Bronchial epithelial cell (primary cell): Measurements from ENCODE around the gene KPNA5. TPM values are rescaled to one million over a fixed set of nuclear protein-coding genes. Genes with fewer than 3 reads are reported as not detected.
A peak's percentile ranks its signal among the peaks of the same experiment; 100 is the strongest.
"Not testable (repeated sequence)": the region's sequence is repeated elsewhere in the genome, so short reads cannot be mapped to it uniquely, and the experiment has no call there.

Experiments
- DNase-seq: peaks from one replicate; pipeline ENCODE4 v3.0.0-alpha.2; 2010; ENCODE audit warnings: low read depth
- FAIRE-seq: peaks from 2 replicates; lab custom pipeline; 2011; peaks lifted over from hg19 to GRCh38; lab: Jason Lieb, UNC
- H3K27me3 ChIP-seq: 2 replicates; pipeline ENCODE4 v1.5.1; 2011; ENCODE audit warnings: low read length; ENCODE audit not compliant: control insufficient read depth, insufficient read depth
- H3K36me3 ChIP-seq: 2 replicates; pipeline ENCODE4 v1.5.1; 2011; ENCODE audit warnings: low read length; ENCODE audit not compliant: control insufficient read depth, insufficient read depth
- H3K4me3 ChIP-seq: 2 replicates; pipeline ENCODE4 v1.5.1; 2011; ENCODE audit warnings: mild to moderate bottlenecking, low read depth, low read length, control low read depth
- total RNA-seq: library from RNA; depleted of rRNA; stranded (reverse); fragments of >200 nt; gene quantifications from 2 replicates; pipeline ENCODE4 v1.2.1, GENCODE V29; 2014
- TF ChIP-seq, protein P1 (sequence below): IDR thresholded peaks from 2 replicates; pipeline ENCODE4 v1.5.1; 2011; ENCODE audit warnings: mild to moderate bottlenecking, moderate library complexity, low read length, control low read depth, inconsistent platforms; ENCODE audit not compliant: insufficient read depth, severe bottlenecking

KPNA5 gene
- total RNA-seq, 1 donor from 2014 or later, result 3.2 TPM

DNA sequence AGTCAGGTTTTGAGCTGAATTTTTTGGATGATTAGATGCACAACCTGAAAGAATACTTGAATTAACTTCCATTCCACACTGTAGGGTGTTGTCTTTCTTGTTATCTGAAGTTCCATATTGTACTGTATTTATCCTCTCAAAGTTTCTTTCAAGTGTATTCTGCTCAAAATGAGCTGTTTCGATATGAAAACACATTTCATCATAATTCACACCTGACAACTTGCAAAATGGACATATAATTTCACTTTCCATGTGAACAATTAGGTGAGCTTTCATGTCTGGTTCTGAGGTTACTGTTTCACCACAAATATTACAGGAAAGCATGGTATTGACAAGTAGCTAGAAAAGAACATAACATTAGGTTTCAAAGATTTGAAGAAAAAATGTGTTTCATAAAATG, 14.1 kb upstream of the KPNA5 start:
- TF ChIP-seq, protein P1, sequence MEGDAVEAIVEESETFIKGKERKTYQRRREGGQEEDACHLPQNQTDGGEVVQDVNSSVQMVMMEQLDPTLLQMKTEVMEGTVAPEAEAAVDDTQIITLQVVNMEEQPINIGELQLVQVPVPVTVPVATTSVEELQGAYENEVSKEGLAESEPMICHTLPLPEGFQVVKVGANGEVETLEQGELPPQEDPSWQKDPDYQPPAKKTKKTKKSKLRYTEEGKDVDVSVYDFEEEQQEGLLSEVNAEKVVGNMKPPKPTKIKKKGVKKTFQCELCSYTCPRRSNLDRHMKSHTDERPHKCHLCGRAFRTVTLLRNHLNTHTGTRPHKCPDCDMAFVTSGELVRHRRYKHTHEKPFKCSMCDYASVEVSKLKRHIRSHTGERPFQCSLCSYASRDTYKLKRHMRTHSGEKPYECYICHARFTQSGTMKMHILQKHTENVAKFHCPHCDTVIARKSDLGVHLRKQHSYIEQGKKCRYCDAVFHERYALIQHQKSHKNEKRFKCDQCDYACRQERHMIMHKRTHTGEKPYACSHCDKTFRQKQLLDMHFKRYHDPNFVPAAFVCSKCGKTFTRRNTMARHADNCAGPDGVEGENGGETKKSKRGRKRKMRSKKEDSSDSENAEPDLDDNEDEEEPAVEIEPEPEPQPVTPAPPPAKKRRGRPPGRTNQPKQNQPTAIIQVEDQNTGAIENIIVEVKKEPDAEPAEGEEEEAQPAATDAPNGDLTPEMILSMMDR, result no peak
- DNase-seq (no peak), FAIRE-seq (no peak)
- no peaks in the 10 kb centered on the region for H3K27me3 ChIP-seq
- no peaks in the 10 kb centered on the region for H3K36me3 ChIP-seq
- H3K4me3 ChIP-seq, result no peak overlapping the region

DNA sequence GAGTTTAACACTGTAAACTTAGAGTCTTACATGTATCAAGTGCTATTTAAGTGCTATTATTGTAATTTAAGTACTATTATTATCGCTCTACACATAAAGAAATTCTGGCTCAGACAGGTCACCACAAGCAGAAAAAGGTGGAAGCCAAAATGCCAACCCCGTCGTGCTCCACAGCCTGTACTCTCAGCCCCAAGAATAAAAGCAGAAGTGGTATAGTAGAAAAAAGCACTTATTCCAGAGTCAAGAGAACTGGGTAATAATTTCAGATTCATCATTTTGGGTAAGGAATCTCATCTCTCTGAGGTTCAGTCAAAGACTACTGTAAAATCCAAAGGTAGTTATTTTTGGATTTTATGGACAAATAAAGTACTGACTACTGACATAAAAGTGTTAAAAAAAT, 13.4 kb upstream of the KPNA5 start:
- H3K36me3 ChIP-seq, result no peaks in the 10 kb centered on the region
- DNase-seq (no peak), FAIRE-seq (no peak)
- TF ChIP-seq, protein P1, result no peak
- peak overlapping the region; percentile 82 for H3K4me3 ChIP-seq
- H3K27me3 ChIP-seq, result no peaks in the 10 kb centered on the region

DNA sequence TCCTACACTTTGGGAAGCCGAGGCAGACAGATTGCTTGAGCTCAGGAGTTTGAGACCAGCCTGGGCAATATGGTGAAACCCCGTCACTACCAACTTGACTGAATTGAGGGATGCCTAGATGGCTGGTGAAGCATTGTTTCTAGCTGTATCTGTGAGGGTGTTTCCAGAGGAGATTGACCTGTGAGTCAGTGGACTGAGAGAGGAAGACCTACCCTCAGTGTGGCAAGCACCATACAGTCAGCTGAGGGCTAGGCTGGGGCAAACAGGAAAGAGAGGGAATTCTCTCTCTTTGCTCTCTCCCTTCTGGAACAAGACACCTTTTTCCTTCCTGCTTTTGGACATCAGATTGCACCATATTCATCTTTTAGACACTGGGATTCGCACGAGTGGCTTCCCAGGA, 8.7 kb upstream of the KPNA5 start:
- FAIRE-seq (no peak), DNase-seq (no peak)
- Histone ChIP-seq H3K36me3 (no peaks in the 10 kb centered on the region), H3K27me3 (no peaks in the 10 kb centered on the region), H3K4me3 (no peak overlapping the region)
- TF ChIP-seq, protein P1, result no peak

DNA sequence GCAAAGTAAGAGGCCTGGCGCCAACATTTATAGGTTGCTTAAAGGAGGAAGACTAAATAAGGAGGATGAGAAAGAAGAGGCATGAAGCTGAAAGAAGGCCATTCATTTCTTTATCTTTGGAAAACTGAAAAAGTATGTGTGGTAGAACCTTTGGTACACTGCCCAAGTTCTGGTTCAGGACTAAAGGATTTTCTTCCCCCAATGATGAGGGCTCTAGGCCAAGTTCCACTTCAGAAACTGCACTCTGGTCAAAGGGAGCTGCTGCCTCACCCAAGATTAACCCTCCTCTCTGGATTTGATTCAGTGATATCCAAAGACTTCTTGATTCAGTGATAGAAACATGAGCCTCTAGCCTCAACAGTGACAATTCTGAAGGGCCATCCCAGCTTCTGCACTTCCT, 5.0 kb upstream of the KPNA5 start:
- TF ChIP-seq, protein P1, result no peak
- Histone ChIP-seq H3K36me3 (no peaks in the 10 kb centered on the region), H3K27me3 (no peaks in the 10 kb centered on the region), H3K4me3 (no peak overlapping the region)
- DNase-seq, result no peak
- no peak for FAIRE-seq

DNA sequence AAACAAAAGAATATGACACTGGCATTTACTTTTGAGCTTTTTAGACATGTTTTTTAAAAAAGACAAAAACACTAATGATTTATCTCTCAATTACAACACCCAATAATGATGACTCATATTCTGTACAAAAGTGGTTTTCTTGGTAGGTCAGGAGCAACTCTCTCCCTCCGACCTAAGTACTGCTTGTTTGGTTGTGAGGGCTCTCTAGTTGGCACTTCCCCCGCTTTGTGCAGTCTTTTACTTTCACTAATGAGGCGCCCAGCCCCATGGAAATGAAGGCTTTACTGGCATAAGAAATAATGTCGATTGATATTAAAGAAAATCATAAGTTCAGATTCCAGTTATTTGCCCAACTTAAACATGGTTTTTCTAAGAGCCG, 1.3 kb downstream of the KPNA5 start:
- FAIRE-seq (no peak), DNase-seq (peak; percentile 66)
- Histone ChIP-seq H3K4me3 (peak overlapping the region; percentile 62), H3K36me3 (no peaks in the 10 kb centered on the region), H3K27me3 (no peaks in the 10 kb centered on the region)
- TF ChIP-seq, protein P1, result no peak

GRCh38 chr6:116685437-116685993, 4.5 kb downstream of the KPNA5 start:
- no peak overlapping the region for H3K4me3 ChIP-seq
- DNase-seq (no peak), FAIRE-seq (no peak)
- H3K27me3 ChIP-seq, result no peaks in the 10 kb centered on the region
- H3K36me3 ChIP-seq, result no peaks in the 10 kb centered on the region
- TF ChIP-seq, protein P1, result no peak

DNA sequence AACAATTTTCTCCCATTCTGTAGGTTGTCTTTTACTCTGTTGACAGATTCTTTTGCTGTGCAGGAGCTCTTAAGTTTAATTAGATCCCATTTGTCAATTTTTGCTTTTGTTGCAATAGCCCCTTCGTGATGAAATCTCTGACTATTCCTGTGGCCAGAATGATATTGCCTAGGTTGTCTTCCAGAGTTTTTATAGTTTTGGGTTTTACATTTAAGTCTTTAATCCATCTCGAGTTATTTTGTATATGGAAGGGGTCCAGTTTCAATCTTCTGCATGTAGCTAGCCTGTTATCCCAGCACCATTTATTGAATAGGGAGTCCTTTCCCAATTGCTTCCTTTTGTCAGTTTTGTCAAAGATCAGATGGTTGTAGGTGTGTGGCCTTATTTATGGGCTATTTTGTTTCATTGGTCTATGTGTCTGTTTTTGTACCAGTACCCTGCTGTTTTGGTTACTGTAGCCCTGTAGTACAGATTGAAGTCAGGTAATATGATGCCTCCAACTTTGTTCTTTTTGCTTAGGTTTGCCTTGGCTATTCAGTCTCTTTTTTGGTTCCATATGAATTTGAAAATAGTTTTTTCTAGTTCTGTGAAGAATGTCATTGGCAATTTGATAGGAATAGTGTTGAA, 5.6 kb downstream of the KPNA5 start:
- H3K4me3 ChIP-seq, FAIRE-seq, H3K27me3 ChIP-seq, H3K36me3 ChIP-seq, DNase-seq: not testable (repeated sequence)
